GM12878 (cell line): ENCODE results near the gene GPR89B. TPM values are rescaled to one million over a fixed set of nuclear protein-coding genes. Genes with fewer than 3 reads are reported as not detected.

Source experiments
- polyA plus RNA-seq, 11 experiments: library from polyadenylated mRNA; depleted of rRNA in 4 of 11; unstranded in 6 of 11; stranded (reverse) in 5 of 11; fragments of >200 nt; fragmentation: Nextera tagmentation in 4 of 11; fragmentation: Illumina TruSeq in 1 of 11; extraction: Ambion mirVana in 4 of 11; extraction: Trizol in 1 of 11; gene quantifications; 1 replicate in 1 of 11; 2 replicates in 10 of 11; pipeline versions ENCODE4 v1.2.1 to v1.2.3, GENCODE V29; 2011 to 2016; ENCODE audit warnings: inconsistent platforms in 2 of 11, missing spikeins in 2 of 11, low read depth in 1 of 11
- small RNA-seq: library from RNA; depleted of rRNA; stranded (forward); fragments of <200 nt; gene quantifications from one replicate; pipeline ENCODE3, GENCODE V24; 2014
- total RNA-seq, 4 experiments: library from RNA; depleted of rRNA in 3 of 4; stranded (reverse); fragments of >200 nt in 3 of 4; fragmentation: Illumina TruSeq in 1 of 4; extraction: Trizol in 1 of 4; gene quantifications; 2 replicates each; pipeline versions ENCODE4 v1.2.1 to v1.2.3, GENCODE V29; 2013 to 2021
- TF ChIP-seq, protein P1 (sequence below): fragments of 450-650 bp; IDR thresholded peaks from 2 replicates; pipeline ENCODE4 v1.6.1; 2018; ENCODE audit warnings: mild to moderate bottlenecking, low read depth, moderate library complexity; ENCODE audit not compliant: partially characterized antibody
- TF ChIP-seq, protein P2 (sequence below): fragments of 450-650 bp; IDR thresholded peaks from 2 replicates; pipeline ENCODE4 v1.6.1; 2017; ENCODE audit warnings: mild to moderate bottlenecking, low read depth, inconsistent platforms; ENCODE audit not compliant: poor library complexity, severe bottlenecking

Gene GPR89B
- total and polyA plus RNA-seq, 10 of the 15 experiments (the other 5 are each of a cell fraction or from before 2014, with no cell fraction given) = 7.5 to 28.9 (median 16.6) TPM

DNA sequence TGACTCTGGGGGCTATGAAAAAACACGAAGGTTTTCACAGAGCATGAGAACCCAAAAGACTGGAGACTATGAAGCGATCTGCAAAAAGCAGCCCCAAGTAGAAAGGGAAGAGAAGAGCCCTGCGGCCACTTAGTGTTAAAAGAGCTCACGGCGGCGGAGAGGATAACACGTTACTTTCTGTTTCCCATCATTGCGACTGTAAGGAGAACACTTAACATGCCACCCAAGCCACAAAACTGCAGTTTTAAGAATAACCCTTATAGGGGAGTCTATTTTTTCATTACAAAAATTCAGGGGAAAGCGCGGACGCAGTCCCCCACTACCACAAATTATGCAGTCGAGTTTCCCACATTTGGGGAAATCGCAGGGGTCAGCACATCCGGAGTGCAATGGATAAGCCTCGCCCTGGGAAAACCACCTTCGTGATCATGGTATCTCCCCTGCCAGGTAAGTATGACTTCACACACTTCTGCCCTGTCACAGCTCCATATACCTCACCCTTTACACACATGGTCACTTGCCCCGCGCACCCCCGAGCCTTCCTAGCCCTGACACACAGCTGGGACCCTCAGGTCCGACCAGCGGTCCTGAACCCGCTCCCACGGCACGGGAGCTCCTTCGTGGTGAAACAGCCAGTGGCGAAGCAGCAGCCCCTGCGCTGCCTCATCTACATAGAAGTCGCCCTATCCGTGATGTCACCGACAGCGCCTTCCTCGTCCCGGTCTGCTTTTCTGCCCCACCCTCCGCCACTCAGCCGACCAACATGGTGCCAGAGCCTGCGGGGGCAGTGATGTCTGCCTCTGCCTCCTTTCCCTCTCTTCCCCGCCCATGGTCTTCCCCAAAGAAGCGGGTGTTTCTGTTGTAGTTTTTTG is 110.5 kb downstream of the GPR89B start (continued):
- TF ChIP-seq, protein P1, sequence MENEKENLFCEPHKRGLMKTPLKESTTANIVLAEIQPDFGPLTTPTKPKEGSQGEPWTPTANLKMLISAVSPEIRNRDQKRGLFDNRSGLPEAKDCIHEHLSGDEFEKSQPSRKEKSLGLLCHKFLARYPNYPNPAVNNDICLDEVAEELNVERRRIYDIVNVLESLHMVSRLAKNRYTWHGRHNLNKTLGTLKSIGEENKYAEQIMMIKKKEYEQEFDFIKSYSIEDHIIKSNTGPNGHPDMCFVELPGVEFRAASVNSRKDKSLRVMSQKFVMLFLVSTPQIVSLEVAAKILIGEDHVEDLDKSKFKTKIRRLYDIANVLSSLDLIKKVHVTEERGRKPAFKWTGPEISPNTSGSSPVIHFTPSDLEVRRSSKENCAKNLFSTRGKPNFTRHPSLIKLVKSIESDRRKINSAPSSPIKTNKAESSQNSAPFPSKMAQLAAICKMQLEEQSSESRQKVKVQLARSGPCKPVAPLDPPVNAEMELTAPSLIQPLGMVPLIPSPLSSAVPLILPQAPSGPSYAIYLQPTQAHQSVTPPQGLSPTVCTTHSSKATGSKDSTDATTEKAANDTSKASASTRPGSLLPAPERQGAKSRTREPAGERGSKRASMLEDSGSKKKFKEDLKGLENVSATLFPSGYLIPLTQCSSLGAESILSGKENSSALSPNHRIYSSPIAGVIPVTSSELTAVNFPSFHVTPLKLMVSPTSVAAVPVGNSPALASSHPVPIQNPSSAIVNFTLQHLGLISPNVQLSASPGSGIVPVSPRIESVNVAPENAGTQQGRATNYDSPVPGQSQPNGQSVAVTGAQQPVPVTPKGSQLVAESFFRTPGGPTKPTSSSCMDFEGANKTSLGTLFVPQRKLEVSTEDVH = peak; percentile 39
- TF ChIP-seq, protein P2, sequence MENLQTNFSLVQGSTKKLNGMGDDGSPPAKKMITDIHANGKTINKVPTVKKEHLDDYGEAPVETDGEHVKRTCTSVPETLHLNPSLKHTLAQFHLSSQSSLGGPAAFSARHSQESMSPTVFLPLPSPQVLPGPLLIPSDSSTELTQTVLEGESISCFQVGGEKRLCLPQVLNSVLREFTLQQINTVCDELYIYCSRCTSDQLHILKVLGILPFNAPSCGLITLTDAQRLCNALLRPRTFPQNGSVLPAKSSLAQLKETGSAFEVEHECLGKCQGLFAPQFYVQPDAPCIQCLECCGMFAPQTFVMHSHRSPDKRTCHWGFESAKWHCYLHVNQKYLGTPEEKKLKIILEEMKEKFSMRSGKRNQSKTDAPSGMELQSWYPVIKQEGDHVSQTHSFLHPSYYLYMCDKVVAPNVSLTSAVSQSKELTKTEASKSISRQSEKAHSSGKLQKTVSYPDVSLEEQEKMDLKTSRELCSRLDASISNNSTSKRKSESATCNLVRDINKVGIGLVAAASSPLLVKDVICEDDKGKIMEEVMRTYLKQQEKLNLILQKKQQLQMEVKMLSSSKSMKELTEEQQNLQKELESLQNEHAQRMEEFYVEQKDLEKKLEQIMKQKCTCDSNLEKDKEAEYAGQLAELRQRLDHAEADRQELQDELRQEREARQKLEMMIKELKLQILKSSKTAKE = peak; percentile 83

Small RNAs within 50 kb of the gene (small RNA-seq; reads per million reads assigned to genes)
- gene RNU1-129P (not detected), gene RNVU1-7 (29.5 reads per million, percentile 98 among the genes with 10 or more reads in this experiment)

Other genes starting within 250 kb of the GPR89B start
- gene GJA5, start 167.8 kb upstream of the GPR89B start, total RNA-seq (2014; rRNA removed) = not detected in 2 replicates
- not detected in 2 replicates for gene GJA5, start 167.8 kb upstream of the GPR89B start, total RNA-seq (2014; rRNA removed; fragmentation: Illumina TruSeq; extraction: Trizol)
- gene GJA5, start 167.8 kb upstream of the GPR89B start, total RNA-seq (2021) = not detected in 2 replicates
- gene GJA5, start 167.8 kb upstream of the GPR89B start, polyA plus RNA-seq (2011; rRNA removed) = not detected in 2 replicates
- gene GJA5, start 167.8 kb upstream of the GPR89B start, polyA plus RNA-seq (2014; fragmentation: Illumina TruSeq; extraction: Trizol) = not detected in 2 replicates
- not detected for gene GJA5, start 167.8 kb upstream of the GPR89B start, polyA plus RNA-seq (2014; fragmentation: Nextera tagmentation; extraction: Ambion mirVana)
- not detected in 2 replicates for gene GJA5, start 167.8 kb upstream of the GPR89B start, polyA plus RNA-seq (2014; rRNA removed)
- not detected for gene GJA5, start 167.8 kb upstream of the GPR89B start, polyA plus RNA-seq (2016; fragmentation: Nextera tagmentation; extraction: Ambion mirVana)
- not detected in 2 replicates for gene GJA8, start 25.6 kb upstream of the GPR89B start, total RNA-seq (2014; rRNA removed)
- not detected in 2 replicates for gene GJA8, start 25.6 kb upstream of the GPR89B start, total RNA-seq (2014; rRNA removed; fragmentation: Illumina TruSeq; extraction: Trizol)
- not detected in 2 replicates for gene GJA8, start 25.6 kb upstream of the GPR89B start, total RNA-seq (2021)
- gene GJA8, start 25.6 kb upstream of the GPR89B start, polyA plus RNA-seq (2011; rRNA removed) = not detected in 2 replicates
- gene GJA8, start 25.6 kb upstream of the GPR89B start, polyA plus RNA-seq (2014; fragmentation: Illumina TruSeq; extraction: Trizol) = not detected in 2 replicates
- not detected for gene GJA8, start 25.6 kb upstream of the GPR89B start, polyA plus RNA-seq (2014; fragmentation: Nextera tagmentation; extraction: Ambion mirVana)
- gene GJA8, start 25.6 kb upstream of the GPR89B start, polyA plus RNA-seq (2014; rRNA removed) = not detected in 2 replicates
- gene GJA8, start 25.6 kb upstream of the GPR89B start, polyA plus RNA-seq (2016; fragmentation: Nextera tagmentation; extraction: Ambion mirVana) = not detected
- 4.7 and 4.8 TPM in 2 replicates for gene NBPF11, start 223.9 kb downstream of the GPR89B start, total RNA-seq (2014; rRNA removed)
- 5.1 and 5.9 TPM in 2 replicates for gene NBPF11, start 223.9 kb downstream of the GPR89B start, total RNA-seq (2014; rRNA removed; fragmentation: Illumina TruSeq; extraction: Trizol)
- gene NBPF11, start 223.9 kb downstream of the GPR89B start, total RNA-seq (2021) = 5.7 and 5.9 TPM in 2 replicates
- 14.3 and 14.4 TPM in 2 replicates for gene NBPF11, start 223.9 kb downstream of the GPR89B start, polyA plus RNA-seq (2011; rRNA removed)
- 8.3 and 10.9 TPM in 2 replicates for gene NBPF11, start 223.9 kb downstream of the GPR89B start, polyA plus RNA-seq (2014; fragmentation: Illumina TruSeq; extraction: Trizol)
- gene NBPF11, start 223.9 kb downstream of the GPR89B start, polyA plus RNA-seq (2014; fragmentation: Nextera tagmentation; extraction: Ambion mirVana) = 1 to 10 TPM; 1.2 to 2.5 TPM
- 7.1 and 8.4 TPM in 2 replicates for gene NBPF11, start 223.9 kb downstream of the GPR89B start, polyA plus RNA-seq (2014; rRNA removed)
- 1 to 10 TPM; 3.1 TPM for gene NBPF11, start 223.9 kb downstream of the GPR89B start, polyA plus RNA-seq (2016; fragmentation: Nextera tagmentation; extraction: Ambion mirVana)